Measurements from ENCODE around the gene SFN.

The SFN gene

DNA sequence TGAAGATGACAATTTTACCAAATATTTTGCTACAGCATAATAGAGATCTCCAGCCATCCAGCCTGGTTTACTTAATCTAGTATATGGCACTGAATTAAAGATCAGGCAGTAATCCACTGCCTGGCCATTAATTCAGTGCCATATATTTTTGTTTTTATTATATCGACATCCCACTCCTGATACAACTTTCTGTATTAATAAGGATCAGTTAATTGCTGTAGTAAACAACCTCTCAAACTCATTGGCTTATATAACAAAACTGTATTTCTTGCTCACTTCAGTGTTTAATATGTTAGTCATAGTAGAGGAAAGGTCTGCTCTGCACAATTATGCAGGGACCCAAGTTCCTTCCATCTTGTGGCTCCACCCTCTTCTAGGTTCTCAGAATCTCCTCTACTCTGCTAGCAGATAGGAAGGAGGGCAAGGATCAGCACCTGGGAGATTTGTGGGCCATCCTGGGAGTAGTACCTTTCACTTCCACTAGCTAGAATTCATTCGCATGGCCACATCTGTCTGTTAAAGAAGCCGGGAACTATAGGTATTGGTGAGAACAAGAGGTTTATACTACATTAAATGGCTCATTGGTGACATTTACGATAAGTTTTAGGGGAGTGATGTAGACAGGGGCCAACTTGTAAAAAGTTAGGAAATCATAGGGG is 40.1 kb upstream of the SFN start:
- Histone ChIP-seq H2AFZ (ENCODE audit: low read length) (no peak overlapping the region), H3K27ac (replicated peaks; ENCODE audit: low read length) (no peak overlapping the region)
- no CpG with 5 or more reads among the region's 4 CpGs for WGBS, 2 donors (ENCODE audit: extremely low coverage in 2 of 2, insufficient read length in 2 of 2, insufficient replicate concordance in 1 of 2)

DNA sequence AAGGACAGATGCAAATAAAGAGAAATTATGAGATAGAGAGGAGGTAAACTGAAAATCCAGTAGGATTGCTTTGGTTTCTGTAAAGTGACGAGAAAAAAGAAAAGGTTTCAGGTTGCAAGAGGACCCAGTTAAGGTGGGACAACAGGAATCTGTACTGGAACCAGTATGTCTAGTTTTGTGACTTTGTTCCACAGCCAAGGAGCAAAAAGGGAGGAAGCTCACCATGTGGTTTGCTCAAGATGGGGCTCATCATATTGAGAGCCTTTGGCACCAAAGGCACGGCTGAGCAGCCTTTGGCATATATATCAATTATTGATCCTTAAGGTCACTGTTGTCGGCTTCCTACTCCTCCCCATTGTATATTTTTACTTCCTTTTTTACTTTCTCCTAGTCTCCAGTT is 38.2 kb upstream of the SFN start:
- no peak overlapping the region for H3K27ac ChIP-seq (replicated peaks; ENCODE audit: low read length)
- no CpG with 5 or more reads among the region's 3 CpGs for WGBS, 2 donors (ENCODE audit: extremely low coverage in 2 of 2, insufficient read length in 2 of 2, insufficient replicate concordance in 1 of 2)

More for the DNA sequence above, 40.1 kb upstream of the SFN start:
- Histone ChIP-seq H3K23ac (ENCODE audit: low read depth, low read length, poor library complexity) (no peak overlapping the region), H3K4me1 (ENCODE audit: control insufficient read depth in 2 of 2, insufficient read depth in 1 of 2, low read depth in 1 of 2, low read length in 2 of 2) (peaks cover 2 to 10% of the 10 kb centered on the region in 2 donors), H3K4me2 (ENCODE audit: insufficient read depth, low read length, poor library complexity, severe bottlenecking) (no peak overlapping the region), H2BK12ac (ENCODE audit: low read length) (no peak overlapping the region), H3K18ac (ENCODE audit: low read length) (no peak overlapping the region), H2BK5ac (ENCODE audit: low read length) (no peak overlapping the region), H3K9ac (ENCODE audit: low read depth, low read length, poor library complexity) (no peak overlapping the region), H3K4ac (ENCODE audit: low read length) (no peak overlapping the region), H3K27me3 (ENCODE audit: control insufficient read depth in 3 of 3, insufficient read depth in 3 of 3, low read depth in 1 of 3, low read length in 3 of 3) (no peaks in the 10 kb centered on the region), H2BK15ac (ENCODE audit: low read length) (no peak overlapping the region), H4K8ac (ENCODE audit: low read depth, low read length) (no peak overlapping the region), H4K91ac (ENCODE audit: low read depth, low read length, poor library complexity) (no peak overlapping the region), H3K4me3 (ENCODE audit: low read length in 2 of 2) (no peak overlapping the region), H3K79me1 (ENCODE audit: low read depth, low read length) (peaks cover 8% of the 10 kb centered on the region), H2AK5ac (ENCODE audit: low read depth, low read length) (no peak overlapping the region), H3K9me3 (replicated peaks in 1 of 2; ENCODE audit: control insufficient read depth in 2 of 2, insufficient read depth in 1 of 2, low read depth in 1 of 2, low read length in 2 of 2) (peaks cover 0 to 1% of the 10 kb centered on the region in 2 donors), H2BK120ac (ENCODE audit: low read depth, low read length) (no peak overlapping the region), H3K36me3 (replicated peaks in 1 of 2; ENCODE audit: control insufficient read depth in 2 of 2, insufficient read depth in 2 of 2, low read length in 2 of 2) (no peaks in the 10 kb centered on the region), H3K14ac (ENCODE audit: low read length) (no peak overlapping the region)
- no peak for DNase-seq (ENCODE audit: low spot score)

DNA sequence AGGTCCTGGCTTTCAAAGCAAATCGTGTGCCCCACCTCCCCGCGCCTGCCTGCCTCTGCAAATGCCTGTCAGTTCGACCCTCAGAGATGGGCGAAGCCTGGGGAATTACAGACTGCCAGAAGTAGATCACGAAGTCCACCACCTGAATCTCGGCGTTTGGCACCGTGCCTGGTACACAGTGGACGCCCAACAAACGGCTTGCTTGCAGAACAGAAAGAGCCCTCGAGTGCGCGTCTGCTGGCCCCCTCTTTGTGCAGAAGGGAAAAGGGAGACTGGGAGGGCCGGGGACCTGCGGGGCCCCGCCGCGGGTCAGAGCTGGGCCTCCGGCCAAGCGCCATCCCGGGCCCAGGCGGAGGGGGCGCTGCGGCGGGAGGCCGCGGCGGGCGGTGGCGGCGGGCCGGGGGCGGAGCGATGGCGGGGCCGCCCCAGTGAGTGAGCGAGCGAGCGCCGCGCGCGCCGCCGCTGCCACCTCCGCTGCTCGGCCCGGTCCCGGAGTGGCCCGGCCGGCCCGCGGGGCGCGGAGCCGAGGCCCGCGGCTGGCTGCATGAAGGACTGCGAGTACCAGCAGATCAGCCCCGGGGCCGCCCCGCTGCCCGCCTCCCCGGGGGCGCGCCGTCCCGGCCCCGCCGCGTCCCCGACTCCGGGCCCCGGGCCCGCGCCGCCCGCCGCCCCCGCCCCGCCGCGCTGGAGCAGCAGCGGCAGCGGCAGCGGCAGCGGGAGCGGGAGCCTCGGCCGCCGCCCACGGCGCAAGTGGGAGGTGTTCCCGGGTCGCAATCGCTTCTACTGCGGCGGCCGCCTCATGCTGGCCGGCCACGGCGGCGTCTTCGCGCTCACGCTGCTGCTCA is 36.5 kb upstream of the SFN start, which contains the start of gene ZDHHC18:
ZDHHC18 (plus strand) TSS at position 428 of the 845 bp plus-strand sequence; CDS start at position 545, 117 bp downstream.
- H3K79me1 ChIP-seq (ENCODE audit: low read depth, low read length), result peaks cover 25% of the 10 kb centered on the region
- WGBS, 2 donors (ENCODE audit: extremely low coverage in 2 of 2, insufficient read length in 2 of 2, insufficient replicate concordance in 1 of 2), result no CpG with 5 or more reads among the region's 107 CpGs
- H2BK120ac ChIP-seq (ENCODE audit: low read depth, low read length), result peak within 1 kb of the TSS; percentile 27
- H2BK15ac ChIP-seq (ENCODE audit: low read length), result peak within 1 kb of the TSS; percentile 53
- peak within 1 kb of the TSS; percentile 86 for H4K91ac ChIP-seq (ENCODE audit: low read depth, low read length, poor library complexity)
- H3K4me3 ChIP-seq (ENCODE audit: low read length in 2 of 2), result peak within 1 kb of the TSS; percentile 77 to 91
- peaks cover 3 to 25% of the 10 kb centered on the region in 2 donors for H3K36me3 ChIP-seq (replicated peaks in 1 of 2; ENCODE audit: control insufficient read depth in 2 of 2, insufficient read depth in 2 of 2, low read length in 2 of 2)
- H2BK12ac ChIP-seq (ENCODE audit: low read length), result no peak within 1 kb of the TSS
- no peak within 1 kb of the TSS for H3K27ac ChIP-seq (replicated peaks; ENCODE audit: low read length)
- DNase-seq (ENCODE audit: low spot score), result peak; percentile 63
- peak within 1 kb of the TSS; percentile 92 for H3K23ac ChIP-seq (ENCODE audit: low read depth, low read length, poor library complexity)
- H2AK5ac ChIP-seq (ENCODE audit: low read depth, low read length), result peak within 1 kb of the TSS; percentile 94
- peak within 1 kb of the TSS; percentile 70 for H4K8ac ChIP-seq (ENCODE audit: low read depth, low read length)
- H3K4me1 ChIP-seq (ENCODE audit: control insufficient read depth in 2 of 2, insufficient read depth in 1 of 2, low read depth in 1 of 2, low read length in 2 of 2), result peaks cover 5 to 19% of the 10 kb centered on the region in 2 donors
- H3K18ac ChIP-seq (ENCODE audit: low read length), result peak within 1 kb of the TSS; percentile 92
- peak within 1 kb of the TSS; percentile 94 for H3K14ac ChIP-seq (ENCODE audit: low read length)
- peak within 1 kb of the TSS; percentile 97 for H3K9ac ChIP-seq (ENCODE audit: low read depth, low read length, poor library complexity)
- H3K27me3 ChIP-seq (ENCODE audit: control insufficient read depth in 3 of 3, insufficient read depth in 3 of 3, low read depth in 1 of 3, low read length in 3 of 3), result no peaks in the 10 kb centered on the region
- H3K4me2 ChIP-seq (ENCODE audit: insufficient read depth, low read length, poor library complexity, severe bottlenecking), result peak within 1 kb of the TSS; percentile 72
- no peak within 1 kb of the TSS for H3K4ac ChIP-seq (ENCODE audit: low read length)
- peaks cover 0 to 1% of the 10 kb centered on the region in 2 donors for H3K9me3 ChIP-seq (replicated peaks in 1 of 2; ENCODE audit: control insufficient read depth in 2 of 2, insufficient read depth in 1 of 2, low read depth in 1 of 2, low read length in 2 of 2)
- peak within 1 kb of the TSS; percentile 98 for H2AFZ ChIP-seq (ENCODE audit: low read length)
- H2BK5ac ChIP-seq (ENCODE audit: low read length), result no peak within 1 kb of the TSS

More for the DNA sequence above, 38.2 kb upstream of the SFN start:
- Histone ChIP-seq H3K4me1 (ENCODE audit: control insufficient read depth in 2 of 2, insufficient read depth in 1 of 2, low read depth in 1 of 2, low read length in 2 of 2) (peaks cover 5 to 19% of the 10 kb centered on the region in 2 donors), H3K4me2 (ENCODE audit: insufficient read depth, low read length, poor library complexity, severe bottlenecking) (no peak overlapping the region), H2AK5ac (ENCODE audit: low read depth, low read length) (no peak overlapping the region), H2BK15ac (ENCODE audit: low read length) (no peak overlapping the region), H2BK120ac (ENCODE audit: low read depth, low read length) (no peak overlapping the region), H4K8ac (ENCODE audit: low read depth, low read length) (no peak overlapping the region), H3K14ac (ENCODE audit: low read length) (no peak overlapping the region), H2BK12ac (ENCODE audit: low read length) (no peak overlapping the region), H3K9me3 (replicated peaks in 1 of 2; ENCODE audit: control insufficient read depth in 2 of 2, insufficient read depth in 1 of 2, low read depth in 1 of 2, low read length in 2 of 2) (peaks cover 0 to 1% of the 10 kb centered on the region in 2 donors), H3K9ac (ENCODE audit: low read depth, low read length, poor library complexity) (no peak overlapping the region), H2BK5ac (ENCODE audit: low read length) (no peak overlapping the region), H3K4me3 (ENCODE audit: low read length in 2 of 2) (no peak overlapping the region), H2AFZ (ENCODE audit: low read length) (no peak overlapping the region), H4K91ac (ENCODE audit: low read depth, low read length, poor library complexity) (no peak overlapping the region), H3K4ac (ENCODE audit: low read length) (no peak overlapping the region), H3K27me3 (ENCODE audit: control insufficient read depth in 3 of 3, insufficient read depth in 3 of 3, low read depth in 1 of 3, low read length in 3 of 3) (no peaks in the 10 kb centered on the region), H3K36me3 (replicated peaks in 1 of 2; ENCODE audit: control insufficient read depth in 2 of 2, insufficient read depth in 2 of 2, low read length in 2 of 2) (peaks cover 0 to 10% of the 10 kb centered on the region in 2 donors), H3K23ac (ENCODE audit: low read depth, low read length, poor library complexity) (no peak overlapping the region), H3K18ac (ENCODE audit: low read length) (no peak overlapping the region), H3K79me1 (ENCODE audit: low read depth, low read length) (peaks cover 14% of the 10 kb centered on the region)
- DNase-seq (ENCODE audit: low spot score), result no peak

Measured in neuronal stem cell (in vitro differentiated cells).